GM12878 (cell line): ENCODE results near the gene DPP6. TPM values are rescaled to one million over a fixed set of nuclear protein-coding genes. Genes with fewer than 3 reads are reported as not detected.

Experiments
- BACH1 ChIP-seq: fragments of 450-650 bp; IDR thresholded peaks from 2 replicates; pipeline ENCODE4 v1.6.1; 2017; ENCODE audit warnings: mild to moderate bottlenecking, borderline replicate concordance
- BRCA1 ChIP-seq: IDR thresholded peaks from 2 replicates; pipeline ENCODE4 v1.6.1; 2011; ENCODE audit warnings: low read depth, low read length, improper control_type of control experiment
- CEBPB ChIP-seq, 2 experiments: fragments of 150-350 bp in 1 of 2; IDR thresholded peaks; 2 replicates each; pipeline ENCODE4 v1.6.1; 2012 to 2014; ENCODE audit warnings: low read depth in 2 of 2, low read length in 2 of 2, borderline replicate concordance in 1 of 2, inconsistent platforms in 1 of 2
- IKZF2 ChIP-seq, 2 experiments: fragments of 450-650 bp; IDR thresholded peaks; 2 replicates each; pipeline ENCODE4 v1.6.1; 2017; ENCODE audit warnings: mild to moderate bottlenecking in 2 of 2, moderate library complexity in 2 of 2
- JUNB ChIP-seq: IDR thresholded peaks from 2 replicates; pipeline ENCODE4 v1.6.1; 2016; ENCODE audit warnings: antibody characterized with exemption, mild to moderate bottlenecking
- MXI1 ChIP-seq: fragments of 150-350 bp; IDR thresholded peaks from 2 replicates; pipeline ENCODE4 v1.6.1; 2011; ENCODE audit warnings: low read depth, mild to moderate bottlenecking, inconsistent platforms, low read length, improper control_type of control experiment
- RBBP5 ChIP-seq: fragments of 200-600 bp; sonication (generic); conservative IDR thresholded peaks from 2 replicates; pipeline ENCODE4 v1.6.1; 2016
- STAT1 ChIP-seq: fragments of 450-650 bp; conservative IDR thresholded peaks from 2 replicates; pipeline ENCODE4 v1.6.1; 2014; ENCODE audit warnings: antibody characterized with exemption, mild to moderate bottlenecking
- STAT3 ChIP-seq: IDR thresholded peaks from 2 replicates; pipeline ENCODE4 v1.6.1; 2011; ENCODE audit warnings: low read depth, low read length, improper control_type of control experiment
- WRNIP1 ChIP-seq: IDR thresholded peaks from 2 replicates; pipeline ENCODE4 v1.6.1; 2011; ENCODE audit warnings: low read depth, low read length, improper control_type of control experiment, borderline replicate concordance
- YBX1 ChIP-seq: fragments of 450-650 bp; IDR thresholded peaks from 2 replicates; pipeline ENCODE4 v1.6.1; 2016; ENCODE audit warnings: antibody characterized with exemption
- polyA plus RNA-seq, 11 experiments: library from polyadenylated mRNA; depleted of rRNA in 4 of 11; unstranded in 6 of 11; stranded (reverse) in 5 of 11; fragments of >200 nt; fragmentation: Nextera tagmentation in 4 of 11; fragmentation: Illumina TruSeq in 1 of 11; extraction: Ambion mirVana in 4 of 11; extraction: Trizol in 1 of 11; gene quantifications; 1 replicate in 1 of 11; 2 replicates in 10 of 11; pipeline versions ENCODE4 v1.2.1 to v1.2.3, GENCODE V29; 2011 to 2016; ENCODE audit warnings: inconsistent platforms in 2 of 11, missing spikeins in 2 of 11, low read depth in 1 of 11
- total RNA-seq, 4 experiments: library from RNA; depleted of rRNA in 3 of 4; stranded (reverse); fragments of >200 nt in 3 of 4; fragmentation: Illumina TruSeq in 1 of 4; extraction: Trizol in 1 of 4; gene quantifications; 2 replicates each; pipeline versions ENCODE4 v1.2.1 to v1.2.3, GENCODE V29; 2013 to 2021
- TF ChIP-seq, protein P1 (sequence below): fragments of 450-650 bp; IDR thresholded peaks from 2 replicates; pipeline ENCODE4 v1.6.1; 2017; ENCODE audit warnings: mild to moderate bottlenecking, low read depth, inconsistent platforms; ENCODE audit not compliant: poor library complexity, severe bottlenecking
- TF ChIP-seq, protein P2 (sequence below): fragments of 450-650 bp; IDR thresholded peaks from 2 replicates; pipeline ENCODE4 v1.6.1; 2017; ENCODE audit warnings: low read depth, mild to moderate bottlenecking, moderate library complexity
- TF ChIP-seq, protein P3 (sequence below): IDR thresholded peaks from 2 replicates; pipeline ENCODE4 v1.6.1; 2012; ENCODE audit warnings: mild to moderate bottlenecking, low read depth, low read length
- TF ChIP-seq, protein P4 (sequence below): fragments of 450-650 bp; IDR thresholded peaks from 2 replicates; pipeline ENCODE4 v1.6.1; 2018; ENCODE audit warnings: mild to moderate bottlenecking, low read depth, moderate library complexity; ENCODE audit not compliant: partially characterized antibody

The DPP6 gene
- total and polyA plus RNA-seq, 10 of the 15 experiments (the other 5 are each of a cell fraction or from before 2014, with no cell fraction given) = not detected

DNA sequence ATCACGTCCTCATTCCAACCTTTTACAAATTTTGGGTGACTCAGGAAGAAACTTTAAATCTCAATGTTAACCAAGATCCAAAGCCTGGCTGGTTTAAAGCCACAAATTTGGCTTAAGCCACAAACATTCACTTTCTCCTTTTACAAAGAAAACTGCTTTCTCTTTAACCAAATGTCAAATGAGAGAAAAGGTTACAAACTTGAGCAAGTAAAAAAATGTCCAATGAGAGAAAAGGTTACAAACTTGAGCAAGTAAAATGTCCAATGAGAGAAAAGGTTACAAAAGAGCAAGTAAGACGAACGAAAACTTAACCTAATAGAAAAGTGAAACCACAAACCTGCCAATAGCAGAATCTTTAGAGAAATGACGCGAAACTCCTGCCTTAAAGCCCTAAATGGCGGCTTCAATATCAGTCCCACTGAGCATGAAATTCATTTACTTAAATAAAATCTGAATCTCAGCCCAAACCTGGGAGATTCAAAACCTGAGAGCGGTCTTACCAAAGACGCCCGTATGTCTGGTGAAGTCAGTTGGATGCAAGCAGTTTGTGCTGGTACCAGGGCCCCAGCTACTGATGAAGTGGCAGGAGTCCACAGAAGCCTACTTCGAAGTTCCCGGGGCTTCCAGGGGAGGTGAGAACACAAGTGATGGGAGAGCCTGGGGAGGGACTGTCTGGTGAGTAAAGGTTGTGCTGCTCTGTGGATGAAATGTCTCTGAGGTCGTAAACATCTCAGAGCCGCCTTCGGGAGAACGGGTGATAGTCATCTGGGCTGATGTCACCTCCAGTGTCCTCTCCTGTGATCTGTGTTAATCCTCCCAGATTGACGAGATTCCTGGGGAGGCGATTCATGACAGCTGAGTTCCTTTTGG lies 876.2 kb downstream of the DPP6 start (continued):
- TF ChIP-seq, protein P1, sequence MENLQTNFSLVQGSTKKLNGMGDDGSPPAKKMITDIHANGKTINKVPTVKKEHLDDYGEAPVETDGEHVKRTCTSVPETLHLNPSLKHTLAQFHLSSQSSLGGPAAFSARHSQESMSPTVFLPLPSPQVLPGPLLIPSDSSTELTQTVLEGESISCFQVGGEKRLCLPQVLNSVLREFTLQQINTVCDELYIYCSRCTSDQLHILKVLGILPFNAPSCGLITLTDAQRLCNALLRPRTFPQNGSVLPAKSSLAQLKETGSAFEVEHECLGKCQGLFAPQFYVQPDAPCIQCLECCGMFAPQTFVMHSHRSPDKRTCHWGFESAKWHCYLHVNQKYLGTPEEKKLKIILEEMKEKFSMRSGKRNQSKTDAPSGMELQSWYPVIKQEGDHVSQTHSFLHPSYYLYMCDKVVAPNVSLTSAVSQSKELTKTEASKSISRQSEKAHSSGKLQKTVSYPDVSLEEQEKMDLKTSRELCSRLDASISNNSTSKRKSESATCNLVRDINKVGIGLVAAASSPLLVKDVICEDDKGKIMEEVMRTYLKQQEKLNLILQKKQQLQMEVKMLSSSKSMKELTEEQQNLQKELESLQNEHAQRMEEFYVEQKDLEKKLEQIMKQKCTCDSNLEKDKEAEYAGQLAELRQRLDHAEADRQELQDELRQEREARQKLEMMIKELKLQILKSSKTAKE = peak; percentile 31
- TF ChIP-seq STAT1 (no peak; the same call in 1 of the 2 replicates), STAT3 (peak; percentile 71; the same call in 1 of the 2 replicates), YBX1 (no peak), CEBPB (IDR thresholded peaks at IDR 0.05; ENCODE audit: borderline replicate concordance in 1 of 2, low read depth in 2 of 2, low read length in 2 of 2) (no peak), BACH1 (no peak), JUNB (no peak), MXI1 (no peak; the same call in none of the 2 replicates), BRCA1 (no peak), RBBP5 (no peak), IKZF2 (IDR thresholded peaks at IDR 0.05) (no peak), WRNIP1 (no peak)
- TF ChIP-seq, protein P2, sequence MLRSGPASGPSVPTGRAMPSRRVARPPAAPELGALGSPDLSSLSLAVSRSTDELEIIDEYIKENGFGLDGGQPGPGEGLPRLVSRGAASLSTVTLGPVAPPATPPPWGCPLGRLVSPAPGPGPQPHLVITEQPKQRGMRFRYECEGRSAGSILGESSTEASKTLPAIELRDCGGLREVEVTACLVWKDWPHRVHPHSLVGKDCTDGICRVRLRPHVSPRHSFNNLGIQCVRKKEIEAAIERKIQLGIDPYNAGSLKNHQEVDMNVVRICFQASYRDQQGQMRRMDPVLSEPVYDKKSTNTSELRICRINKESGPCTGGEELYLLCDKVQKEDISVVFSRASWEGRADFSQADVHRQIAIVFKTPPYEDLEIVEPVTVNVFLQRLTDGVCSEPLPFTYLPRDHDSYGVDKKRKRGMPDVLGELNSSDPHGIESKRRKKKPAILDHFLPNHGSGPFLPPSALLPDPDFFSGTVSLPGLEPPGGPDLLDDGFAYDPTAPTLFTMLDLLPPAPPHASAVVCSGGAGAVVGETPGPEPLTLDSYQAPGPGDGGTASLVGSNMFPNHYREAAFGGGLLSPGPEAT = peak; percentile 89
- TF ChIP-seq, protein P3, sequence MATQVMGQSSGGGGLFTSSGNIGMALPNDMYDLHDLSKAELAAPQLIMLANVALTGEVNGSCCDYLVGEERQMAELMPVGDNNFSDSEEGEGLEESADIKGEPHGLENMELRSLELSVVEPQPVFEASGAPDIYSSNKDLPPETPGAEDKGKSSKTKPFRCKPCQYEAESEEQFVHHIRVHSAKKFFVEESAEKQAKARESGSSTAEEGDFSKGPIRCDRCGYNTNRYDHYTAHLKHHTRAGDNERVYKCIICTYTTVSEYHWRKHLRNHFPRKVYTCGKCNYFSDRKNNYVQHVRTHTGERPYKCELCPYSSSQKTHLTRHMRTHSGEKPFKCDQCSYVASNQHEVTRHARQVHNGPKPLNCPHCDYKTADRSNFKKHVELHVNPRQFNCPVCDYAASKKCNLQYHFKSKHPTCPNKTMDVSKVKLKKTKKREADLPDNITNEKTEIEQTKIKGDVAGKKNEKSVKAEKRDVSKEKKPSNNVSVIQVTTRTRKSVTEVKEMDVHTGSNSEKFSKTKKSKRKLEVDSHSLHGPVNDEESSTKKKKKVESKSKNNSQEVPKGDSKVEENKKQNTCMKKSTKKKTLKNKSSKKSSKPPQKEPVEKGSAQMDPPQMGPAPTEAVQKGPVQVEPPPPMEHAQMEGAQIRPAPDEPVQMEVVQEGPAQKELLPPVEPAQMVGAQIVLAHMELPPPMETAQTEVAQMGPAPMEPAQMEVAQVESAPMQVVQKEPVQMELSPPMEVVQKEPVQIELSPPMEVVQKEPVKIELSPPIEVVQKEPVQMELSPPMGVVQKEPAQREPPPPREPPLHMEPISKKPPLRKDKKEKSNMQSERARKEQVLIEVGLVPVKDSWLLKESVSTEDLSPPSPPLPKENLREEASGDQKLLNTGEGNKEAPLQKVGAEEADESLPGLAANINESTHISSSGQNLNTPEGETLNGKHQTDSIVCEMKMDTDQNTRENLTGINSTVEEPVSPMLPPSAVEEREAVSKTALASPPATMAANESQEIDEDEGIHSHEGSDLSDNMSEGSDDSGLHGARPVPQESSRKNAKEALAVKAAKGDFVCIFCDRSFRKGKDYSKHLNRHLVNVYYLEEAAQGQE = no peak
- TF ChIP-seq, protein P4, sequence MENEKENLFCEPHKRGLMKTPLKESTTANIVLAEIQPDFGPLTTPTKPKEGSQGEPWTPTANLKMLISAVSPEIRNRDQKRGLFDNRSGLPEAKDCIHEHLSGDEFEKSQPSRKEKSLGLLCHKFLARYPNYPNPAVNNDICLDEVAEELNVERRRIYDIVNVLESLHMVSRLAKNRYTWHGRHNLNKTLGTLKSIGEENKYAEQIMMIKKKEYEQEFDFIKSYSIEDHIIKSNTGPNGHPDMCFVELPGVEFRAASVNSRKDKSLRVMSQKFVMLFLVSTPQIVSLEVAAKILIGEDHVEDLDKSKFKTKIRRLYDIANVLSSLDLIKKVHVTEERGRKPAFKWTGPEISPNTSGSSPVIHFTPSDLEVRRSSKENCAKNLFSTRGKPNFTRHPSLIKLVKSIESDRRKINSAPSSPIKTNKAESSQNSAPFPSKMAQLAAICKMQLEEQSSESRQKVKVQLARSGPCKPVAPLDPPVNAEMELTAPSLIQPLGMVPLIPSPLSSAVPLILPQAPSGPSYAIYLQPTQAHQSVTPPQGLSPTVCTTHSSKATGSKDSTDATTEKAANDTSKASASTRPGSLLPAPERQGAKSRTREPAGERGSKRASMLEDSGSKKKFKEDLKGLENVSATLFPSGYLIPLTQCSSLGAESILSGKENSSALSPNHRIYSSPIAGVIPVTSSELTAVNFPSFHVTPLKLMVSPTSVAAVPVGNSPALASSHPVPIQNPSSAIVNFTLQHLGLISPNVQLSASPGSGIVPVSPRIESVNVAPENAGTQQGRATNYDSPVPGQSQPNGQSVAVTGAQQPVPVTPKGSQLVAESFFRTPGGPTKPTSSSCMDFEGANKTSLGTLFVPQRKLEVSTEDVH = no peak
